Epithelial cell of proximal tubule (primary cell): Measurements from ENCODE around the gene STH. TPM values are rescaled to one million over a fixed set of nuclear protein-coding genes. Genes with fewer than 3 reads are reported as not detected.

ENCODE experiments used
- DNase-seq: peaks from one replicate; pipeline ENCODE4 v3.0.0-alpha.2; 2011; ENCODE audit warnings: low read depth
- H3K4me3 ChIP-seq: 2 replicates; pipeline ENCODE4 v1.5.1; 2011; ENCODE audit warnings: low read depth, mild to moderate bottlenecking, low read length
- CTCF ChIP-seq: conservative IDR thresholded peaks from 2 replicates; pipeline ENCODE4 v1.5.1; 2012; ENCODE audit warnings: low read depth, mild to moderate bottlenecking, low read length
- total RNA-seq: library from RNA; depleted of rRNA; stranded (reverse); fragments of >200 nt; gene quantifications from 2 replicates; pipeline ENCODE4 v1.2.3, GENCODE V29; 2015

STH gene
- total RNA-seq, 1 donor from 2014 or later, result not detected

DNA sequence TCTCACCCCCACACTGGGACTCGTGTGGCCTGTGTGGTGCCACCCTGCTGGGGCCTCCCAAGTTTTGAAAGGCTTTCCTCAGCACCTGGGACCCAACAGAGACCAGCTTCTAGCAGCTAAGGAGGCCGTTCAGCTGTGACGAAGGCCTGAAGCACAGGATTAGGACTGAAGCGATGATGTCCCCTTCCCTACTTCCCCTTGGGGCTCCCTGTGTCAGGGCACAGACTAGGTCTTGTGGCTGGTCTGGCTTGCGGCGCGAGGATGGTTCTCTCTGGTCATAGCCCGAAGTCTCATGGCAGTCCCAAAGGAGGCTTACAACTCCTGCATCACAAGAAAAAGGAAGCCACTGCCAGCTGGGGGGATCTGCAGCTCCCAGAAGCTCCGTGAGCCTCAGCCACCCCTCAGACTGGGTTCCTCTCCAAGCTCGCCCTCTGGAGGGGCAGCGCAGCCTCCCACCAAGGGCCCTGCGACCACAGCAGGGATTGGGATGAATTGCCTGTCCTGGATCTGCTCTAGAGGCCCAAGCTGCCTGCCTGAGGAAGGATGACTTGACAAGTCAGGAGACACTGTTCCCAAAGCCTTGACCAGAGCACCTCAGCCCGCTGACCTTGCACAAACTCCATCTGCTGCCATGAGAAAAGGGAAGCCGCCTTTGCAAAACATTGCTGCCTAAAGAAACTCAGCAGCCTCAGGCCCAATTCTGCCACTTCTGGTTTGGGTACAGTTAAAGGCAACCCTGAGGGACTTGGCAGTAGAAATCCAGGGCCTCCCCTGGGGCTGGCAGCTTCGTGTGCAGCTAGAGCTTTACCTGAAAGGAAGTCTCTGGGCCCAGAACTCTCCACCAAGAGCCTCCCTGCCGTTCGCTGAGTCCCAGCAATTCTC, 27.4 kb downstream of the STH start:
- DNase-seq, result no peak
- H3K4me3 ChIP-seq, result no peak overlapping the region
- TF ChIP-seq CTCF, result no peak

- DNase-seq, result no peak
- H3K4me3 ChIP-seq, result no peak overlapping the region
- TF ChIP-seq CTCF, result no peak
These were observed 28.3 kb downstream of the STH start for GRCh38 chr17:46027048-46027975.

GRCh38 chr17:46027976-46028325, 28.9 kb downstream of the STH start:
- TF ChIP-seq CTCF, result no peak
- no peak for DNase-seq
- H3K4me3 ChIP-seq, result no peak overlapping the region

DNA sequence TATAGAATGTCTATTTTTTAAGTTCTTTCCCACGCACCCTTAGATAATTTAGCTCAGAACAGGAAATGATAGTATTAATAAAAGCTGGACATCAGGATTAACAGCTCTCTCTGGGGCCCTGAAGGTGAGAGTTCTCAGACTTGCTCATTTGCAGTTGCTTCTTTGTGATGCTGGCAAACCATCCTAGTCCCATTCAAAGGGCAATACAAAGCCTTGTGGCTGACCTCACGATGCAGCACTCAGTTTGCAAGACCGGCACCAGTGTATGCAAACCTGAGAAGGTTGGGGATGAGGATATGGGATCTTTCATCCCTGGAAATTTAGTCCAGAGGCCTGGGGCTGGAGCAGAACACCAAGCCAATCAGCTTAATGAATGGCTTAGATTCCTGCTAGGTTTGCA, 29.3 kb downstream of the STH start:
- TF ChIP-seq CTCF, result no peak
- H3K4me3 ChIP-seq, result no peak overlapping the region
- no peak for DNase-seq

DNA sequence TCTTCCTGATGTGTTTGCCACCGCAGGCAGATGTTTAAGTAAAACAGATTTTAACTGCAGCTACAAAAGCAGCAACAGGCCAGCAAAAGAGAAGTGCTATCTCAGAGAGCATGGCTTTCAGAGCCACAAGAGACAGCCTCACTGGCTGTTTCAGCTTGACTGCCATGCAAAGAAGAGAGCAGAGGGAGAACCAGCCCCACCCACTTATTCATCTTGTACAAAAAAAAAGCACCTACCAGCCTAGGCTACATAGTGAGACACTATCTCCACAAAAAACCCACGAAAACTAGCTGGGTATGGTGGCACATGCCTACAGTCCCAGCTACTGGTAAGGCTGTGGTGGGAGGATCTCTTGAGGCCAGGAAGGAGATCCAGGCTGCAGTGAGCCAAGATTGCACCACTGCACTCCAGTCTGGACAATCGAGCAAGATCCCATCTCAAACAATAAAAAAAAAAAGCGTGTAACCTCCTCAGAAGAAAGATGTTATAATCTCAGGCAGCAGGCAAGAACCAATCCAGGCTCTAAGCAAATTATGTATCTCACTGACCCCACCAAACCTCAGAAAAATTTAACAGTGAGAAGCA, 30.0 kb downstream of the STH start:
- TF ChIP-seq CTCF, result no peak
- H3K4me3 ChIP-seq, result no peak overlapping the region
- no peak for DNase-seq

DNA sequence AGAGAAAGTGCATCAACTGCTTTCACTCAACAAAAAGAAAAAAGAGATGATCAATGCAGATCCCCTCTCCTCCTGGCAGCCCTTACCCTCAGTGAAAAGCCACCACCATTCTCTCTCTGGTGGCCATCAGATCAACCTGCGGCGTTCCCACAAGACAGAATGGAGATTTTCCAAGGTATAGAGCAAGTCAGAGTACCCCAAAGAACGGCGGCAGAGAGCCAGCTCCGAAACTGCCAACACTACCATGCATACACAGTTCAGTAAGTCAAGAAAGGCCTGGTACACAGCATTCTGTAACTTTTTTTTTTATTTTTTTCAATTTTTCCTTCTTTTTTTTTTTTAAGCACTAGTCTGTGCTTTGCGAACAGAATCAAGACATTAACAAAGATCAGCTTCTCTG, 30.6 kb downstream of the STH start:
- no peak overlapping the region for H3K4me3 ChIP-seq
- no peak for TF ChIP-seq CTCF
- DNase-seq, result no peak
